GM21526 (cell line): Measurements from ENCODE around the gene RTEL1.
A peak's percentile ranks its signal among the peaks of the same experiment; 100 is the strongest.

Experiments used
- ATAC-seq: cut with Tn5 transposase; IDR thresholded peaks from one replicate; pipeline ENCODE4 v1.9.1; 2021; ENCODE audit warnings: moderate library complexity; ENCODE audit not compliant: unreplicated experiment, low FRiP score

The RTEL1 gene

GRCh38 chr20:63698739-63699465, 40.8 kb downstream of the RTEL1 start:
- no peak for ATAC-seq

- ATAC-seq: no peak
These were observed 41.5 kb downstream of the RTEL1 start for GRCh38 chr20:63699466-63700198.

GRCh38 chr20:63700199-63701050, 42.3 kb downstream of the RTEL1 start:
- ATAC-seq: no peak

- no peak for ATAC-seq
These were observed 42.9 kb downstream of the RTEL1 start for GRCh38 chr20:63701051-63701328.

DNA sequence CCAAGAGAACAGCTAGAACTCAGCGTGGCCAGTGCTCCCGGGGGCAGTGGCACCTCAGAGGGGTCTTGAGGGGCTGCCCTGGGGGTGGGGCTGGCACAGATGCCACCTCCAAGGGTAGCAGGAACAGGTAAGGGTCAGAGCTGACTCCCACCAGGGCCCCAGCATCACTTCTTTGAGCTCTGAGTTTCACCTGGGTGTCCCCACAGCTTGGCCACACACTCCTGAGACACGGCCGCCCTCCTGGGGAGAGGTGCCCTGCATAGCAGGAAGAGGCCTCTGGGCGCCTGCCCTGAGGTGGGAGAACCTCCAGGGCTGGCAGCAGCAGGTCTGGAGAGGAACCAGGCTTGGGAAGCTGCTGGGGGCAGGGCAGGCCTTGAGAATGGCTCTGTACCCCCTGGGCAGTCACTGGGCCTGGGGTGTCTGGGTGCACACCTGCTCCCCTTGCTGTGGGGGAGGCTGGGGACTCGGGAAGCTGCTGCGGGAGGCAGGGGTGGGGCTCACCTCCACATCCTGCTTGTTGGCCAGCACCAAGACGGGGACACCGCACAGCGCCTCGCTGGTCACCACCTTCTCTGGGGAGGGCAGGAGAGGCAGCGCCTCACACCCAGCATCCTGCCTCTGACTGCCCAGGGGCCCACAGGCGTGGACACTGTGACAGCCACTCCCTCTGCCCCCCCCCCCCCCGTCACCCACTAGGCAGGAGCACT, 43.4 kb downstream of the RTEL1 start:
- no peak for ATAC-seq

DNA sequence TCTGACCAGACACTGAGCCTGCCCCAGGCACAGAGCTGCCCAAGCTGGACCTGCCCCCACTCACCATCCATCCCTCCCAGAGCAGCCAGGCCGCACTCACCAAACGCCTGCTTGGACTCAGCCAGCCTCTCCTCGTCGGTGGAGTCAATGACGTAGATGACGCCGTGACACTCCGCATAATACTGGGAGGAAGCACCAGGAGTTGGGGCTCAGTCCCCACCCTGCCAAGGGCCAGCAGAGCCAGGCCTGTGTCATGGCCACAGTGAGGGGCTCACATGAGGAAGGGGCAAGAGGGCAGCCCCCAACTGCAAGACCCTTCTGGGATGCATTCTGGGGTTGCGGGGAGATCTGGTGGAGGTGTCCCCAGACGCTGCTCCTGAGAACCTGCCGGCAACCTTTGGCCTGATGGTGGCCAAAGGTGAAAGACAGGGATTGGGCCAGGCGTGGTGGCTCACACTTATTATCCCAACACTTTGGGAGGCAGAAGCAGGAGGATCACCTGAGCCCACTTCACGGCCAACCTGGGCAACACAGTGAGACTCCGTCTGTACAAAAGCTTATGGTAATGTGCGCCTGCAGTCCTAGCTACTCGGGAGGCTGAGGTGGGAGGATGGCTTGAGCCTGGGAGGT, 44.0 kb downstream of the RTEL1 start:
- no peak for ATAC-seq

GRCh38 chr20:63702751-63703470, 44.8 kb downstream of the RTEL1 start:
- no peak for ATAC-seq

DNA sequence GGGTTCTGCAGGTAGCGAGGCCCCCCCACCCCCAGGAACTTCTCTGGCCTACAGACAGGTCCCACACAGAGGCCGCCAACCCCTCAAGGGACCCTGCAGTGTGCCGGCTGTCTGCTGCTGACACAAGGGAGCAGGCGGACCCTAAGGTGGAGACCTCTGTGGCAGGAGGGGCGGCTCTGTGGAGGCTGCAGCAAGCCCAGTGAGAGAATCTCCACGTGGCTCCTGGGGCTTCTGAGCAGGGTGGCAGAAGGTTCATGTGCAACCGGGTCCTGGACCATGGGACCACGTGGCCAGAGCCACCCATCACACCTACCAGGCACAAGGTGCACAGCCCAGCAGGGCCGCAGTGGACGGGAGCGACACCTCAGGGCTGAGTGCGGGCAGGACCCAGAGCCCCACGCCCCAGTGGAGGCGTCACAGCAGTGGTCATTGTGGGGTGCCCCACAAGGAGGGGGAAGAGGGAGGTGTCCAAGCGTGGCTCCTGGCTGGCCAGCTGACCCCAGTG, 45.4 kb downstream of the RTEL1 start:
- ATAC-seq: no peak

GRCh38 chr20:63703976-63704748, 46.0 kb downstream of the RTEL1 start:
- no peak for ATAC-seq

GRCh38 chr20:63704749-63705117, 46.6 kb downstream of the RTEL1 start:
- no peak for ATAC-seq

GRCh38 chr20:63705232-63706026, 47.3 kb downstream of the RTEL1 start:
- no peak for ATAC-seq

DNA sequence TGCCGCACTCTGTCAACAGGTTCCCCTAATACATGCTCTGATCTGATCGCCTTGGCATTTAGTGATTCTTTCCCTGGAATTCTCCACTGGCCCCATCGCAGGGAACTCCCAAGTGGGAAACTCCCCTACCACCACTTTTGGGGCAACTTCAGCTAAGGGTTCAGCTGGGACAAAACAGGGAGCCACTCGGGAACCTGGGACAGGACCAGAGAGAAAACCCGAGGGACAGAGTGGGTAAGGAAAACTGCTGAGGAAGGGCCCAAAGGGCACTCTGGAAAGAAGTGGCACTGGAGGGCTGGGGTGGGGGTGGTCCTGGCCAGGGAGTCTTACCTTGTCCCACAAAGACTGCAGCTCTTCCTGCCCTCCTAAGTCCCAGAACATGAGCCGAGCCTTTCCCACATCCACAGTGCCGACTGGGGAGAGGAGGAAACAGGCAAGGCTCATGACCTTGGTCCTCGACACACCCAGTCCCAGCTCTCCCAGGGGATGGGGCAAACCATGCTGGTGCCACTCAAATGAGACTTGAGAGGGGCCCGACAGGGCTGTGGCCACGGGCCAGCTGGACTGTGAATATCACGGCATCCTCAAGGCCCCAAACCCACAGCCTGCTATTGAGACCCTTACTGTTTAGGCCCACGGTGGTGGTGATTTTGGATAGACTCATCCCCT, 48.0 kb downstream of the RTEL1 start:
- ATAC-seq: no peak

DNA sequence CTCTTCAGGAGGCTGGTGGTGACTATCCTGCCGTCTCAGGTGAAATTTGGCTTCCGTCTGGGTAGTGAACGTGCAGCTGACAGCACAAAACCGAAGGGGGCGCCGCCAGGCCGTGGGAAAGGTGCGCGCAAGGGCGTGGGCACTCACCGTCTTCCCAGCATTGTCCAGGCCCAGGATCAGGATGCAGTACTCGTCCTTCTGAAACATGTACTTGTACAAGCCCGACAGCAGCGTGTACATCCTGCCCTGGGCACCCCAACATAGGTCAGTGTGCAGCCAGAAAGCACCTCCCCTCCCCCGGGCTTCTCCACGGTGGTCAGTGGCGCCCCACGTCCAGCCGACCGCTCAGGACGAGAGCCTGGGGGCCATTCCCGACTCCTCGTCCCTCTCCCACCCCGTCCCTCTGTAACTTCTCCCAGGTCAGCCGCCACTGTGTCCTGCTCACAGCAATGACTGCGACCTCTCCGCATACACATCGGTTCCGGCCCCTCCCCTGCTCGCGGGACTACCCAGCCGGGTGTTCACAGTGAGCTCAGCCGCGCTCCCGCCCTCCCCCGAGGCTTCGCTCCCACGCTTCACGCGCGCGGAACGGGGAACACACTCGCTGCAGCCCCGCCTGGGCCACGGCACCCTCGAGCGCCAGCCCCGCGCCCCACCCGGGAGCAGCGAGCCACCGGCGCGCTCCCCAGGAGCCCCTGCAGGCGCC, 48.9 kb downstream of the RTEL1 start:
- peak; percentile 22 for ATAC-seq

DNA sequence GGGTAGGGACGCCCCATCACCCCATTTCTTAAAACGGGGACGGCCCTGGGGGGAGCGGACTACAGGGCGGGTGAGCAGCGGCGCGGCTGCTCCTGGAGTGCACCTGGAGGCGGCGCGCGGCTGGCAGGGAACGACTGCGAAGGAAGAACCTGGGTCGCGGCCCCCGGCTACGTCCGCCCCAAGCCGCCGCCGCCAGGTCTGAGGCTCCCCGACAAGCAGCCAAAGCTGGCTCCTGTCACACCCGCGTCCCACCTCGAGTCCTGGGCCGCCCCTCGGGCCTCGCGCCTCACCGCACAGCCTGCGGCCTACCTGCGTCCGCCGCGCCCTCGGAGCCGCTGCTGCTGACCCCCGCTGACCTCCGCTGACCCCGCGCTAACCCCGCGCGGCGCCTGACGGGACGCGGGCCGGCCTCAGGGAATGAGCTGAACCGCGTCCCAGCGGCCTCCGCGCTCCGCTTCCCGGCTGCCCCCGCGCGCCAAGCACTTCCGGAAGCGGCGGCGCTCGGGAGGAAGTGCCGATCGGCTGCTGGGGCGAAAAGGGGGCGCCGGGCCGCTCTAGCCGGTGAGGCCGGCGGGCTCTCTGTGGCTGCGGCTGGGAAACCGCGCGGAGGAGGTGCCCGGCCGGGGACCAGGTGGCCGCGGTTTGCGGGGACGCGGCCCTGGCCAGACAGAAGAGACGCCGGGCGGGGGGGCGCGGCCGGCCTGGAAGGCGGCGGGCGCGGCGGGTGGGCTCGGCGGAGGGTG, 49.6 kb downstream of the RTEL1 start, which contains the start of the genes ARFRP1 and ZGPAT:
Gene ARFRP1, minus strand, starts transcription at position 419 of the 743 bp plus-strand sequence. CDS start 885 bp downstream, outside the sequence.
Gene ZGPAT, plus strand, starts transcription at position 482 of the 743 bp plus-strand sequence. CDS start 542 bp downstream, outside the sequence.
- peak; percentile 48 for ATAC-seq

DNA sequence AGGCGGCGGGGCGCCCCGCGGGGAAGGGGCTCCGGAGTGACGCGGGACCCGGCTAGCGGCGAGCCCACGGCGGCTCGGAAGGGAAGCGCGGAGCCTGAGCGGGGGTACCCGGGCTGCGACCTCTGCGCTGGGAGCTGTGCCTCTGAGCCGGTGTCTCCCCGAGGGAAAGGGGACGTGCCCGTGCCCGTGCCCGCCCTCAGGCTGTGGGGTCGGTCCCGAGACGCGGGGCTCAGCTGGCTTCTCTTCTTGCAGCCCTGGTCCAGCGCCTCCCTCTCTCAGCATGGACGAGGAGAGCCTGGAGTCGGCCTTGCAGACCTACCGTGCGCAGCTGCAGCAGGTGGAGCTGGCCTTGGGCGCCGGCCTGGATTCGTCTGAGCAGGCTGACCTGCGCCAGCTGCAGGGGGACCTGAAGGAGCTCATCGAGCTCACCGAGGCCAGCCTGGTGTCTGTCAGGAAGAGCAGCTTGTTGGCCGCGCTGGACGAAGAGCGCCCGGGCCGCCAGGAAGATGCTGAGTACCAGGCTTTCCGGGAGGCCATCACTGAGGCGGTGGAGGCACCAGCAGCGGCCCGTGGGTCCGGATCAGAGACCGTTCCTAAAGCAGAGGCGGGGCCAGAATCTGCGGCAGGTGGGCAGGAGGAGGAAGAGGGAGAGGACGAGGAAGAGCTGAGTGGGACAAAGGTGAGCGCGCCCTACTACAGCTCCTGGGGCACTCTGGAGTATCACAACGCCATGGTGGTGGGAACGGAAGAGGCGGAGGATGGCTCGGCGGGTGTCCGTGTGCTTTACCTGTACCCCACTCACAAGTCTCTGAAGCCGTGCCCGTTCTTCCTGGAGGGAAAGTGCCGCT, 50.4 kb downstream of the RTEL1 start:
- peak; percentile 9 for ATAC-seq
